ENCODE data around the gene IFRD2. TPM values are rescaled to one million over a fixed set of nuclear protein-coding genes. Genes with fewer than 3 reads are reported as not detected.
"Not testable (repeated sequence)": the region's sequence is repeated elsewhere in the genome, so short reads cannot be mapped to it uniquely, and the experiment has no call there.

Gene IFRD2
- total and polyA plus RNA-seq, 2 experiments from 2014 or later = 80.8 to 91.5 TPM

DNA sequence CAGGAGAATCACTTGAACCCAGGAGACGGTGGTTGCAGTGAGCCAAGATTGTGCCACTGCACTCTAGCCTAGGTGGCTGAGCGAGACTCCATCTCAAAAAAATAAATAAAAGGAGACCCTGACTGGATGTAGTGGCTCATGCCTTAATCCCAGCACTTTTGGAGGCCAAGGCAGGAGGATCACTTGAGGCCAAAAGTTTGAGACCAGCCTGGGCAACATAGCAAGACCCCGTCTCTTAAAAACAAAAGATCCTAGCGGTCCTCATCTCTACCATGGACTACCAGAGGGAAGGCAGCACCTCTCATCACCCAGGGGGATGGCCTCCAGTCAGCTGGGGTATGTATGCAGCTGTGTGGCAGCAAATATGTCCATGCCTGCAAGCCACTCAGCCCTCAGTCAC lies 30.0 kb downstream of the IFRD2 start:
- H3K4me1 ChIP-seq (ENCODE audit: insufficient read depth) = peaks cover 41% of the 10 kb centered on the region
- H3K9me2 ChIP-seq (ENCODE audit: insufficient read depth); H3K27ac Mint-ChIP-seq; H2AFZ ChIP-seq; H3K27ac ChIP-seq (ENCODE audit: low read depth); H3K9me3 Mint-ChIP-seq; DNase-seq (ENCODE audit: low spot score); H3K4me2 ChIP-seq; H3K36me3 ChIP-seq (ENCODE audit: insufficient read depth); H3K27me3 ChIP-seq (ENCODE audit: insufficient read depth); H3K4me3 ChIP-seq; H3K4me3 Mint-ChIP-seq; H3K79me2 ChIP-seq (replicated peaks; ENCODE audit: insufficient read depth); H4K20me1 ChIP-seq (replicated peaks; ENCODE audit: insufficient read depth); ATAC-seq: not testable (repeated sequence)
- Mint-ChIP-seq H3K4me1 (peaks cover 52% of the 10 kb centered on the region), H3K36me3 (ENCODE audit: low read depth) (peaks cover 25% of the 10 kb centered on the region), H3K27me3 (ENCODE audit: insufficient read depth, low read depth, poor library complexity) (peaks cover 27% of the 10 kb centered on the region)
- peaks cover 31% of the 10 kb centered on the region for H3F3A ChIP-seq (replicated peaks; ENCODE audit: low read depth)

DNA sequence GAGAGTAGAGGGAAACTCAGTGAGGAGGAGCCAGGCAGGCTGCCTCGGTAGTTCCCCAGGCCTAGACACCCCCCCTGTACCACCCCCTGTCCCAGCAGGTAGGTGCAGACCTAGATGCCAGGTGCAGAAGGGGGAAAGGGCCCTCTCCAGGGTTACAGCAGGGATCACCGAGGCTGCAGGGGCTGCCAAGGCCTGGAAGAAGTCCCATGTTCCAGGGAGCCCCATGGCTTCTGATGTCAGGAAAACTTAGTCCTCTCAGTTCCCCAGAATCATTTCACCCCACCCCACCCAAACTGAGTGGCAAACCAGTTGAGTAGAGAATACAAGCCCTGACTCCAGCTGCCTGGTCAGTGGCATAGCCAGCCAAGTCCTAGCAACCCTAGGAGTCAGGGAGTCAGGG lies 30.7 kb downstream of the IFRD2 start:
- no peak for DNase-seq (ENCODE audit: low spot score)
- H2AFZ ChIP-seq = no peak overlapping the region
- H3K9me2 ChIP-seq (ENCODE audit: insufficient read depth) = no peaks in the 10 kb centered on the region
- peaks cover 33% of the 10 kb centered on the region for H3F3A ChIP-seq (replicated peaks; ENCODE audit: low read depth)
- H3K4me1 Mint-ChIP-seq = peaks cover 46% of the 10 kb centered on the region
- peaks cover 10% of the 10 kb centered on the region for H3K36me3 ChIP-seq (ENCODE audit: insufficient read depth)
- no peaks in the 10 kb centered on the region; the same call in 1 of the 2 replicates for H4K20me1 ChIP-seq (replicated peaks; ENCODE audit: insufficient read depth)
- no peak for ATAC-seq
- peak overlapping the region; percentile 48 for H3K4me3 Mint-ChIP-seq
- peak overlapping the region; percentile 83; the same call in 1 of the 2 replicates for H3K4me2 ChIP-seq
- H3K4me1 ChIP-seq (ENCODE audit: insufficient read depth) = peaks cover 34% of the 10 kb centered on the region
- H3K27me3 ChIP-seq (ENCODE audit: insufficient read depth) = no peaks in the 10 kb centered on the region
- no peak overlapping the region for H3K27ac ChIP-seq (ENCODE audit: low read depth)
- no peak overlapping the region for H3K4me3 ChIP-seq
- H3K27ac Mint-ChIP-seq = no peak overlapping the region; the same call in 1 of the 2 replicates
- H3K27me3 Mint-ChIP-seq (ENCODE audit: insufficient read depth, low read depth, poor library complexity) = peaks cover 27% of the 10 kb centered on the region
- H3K9me3 Mint-ChIP-seq = no peaks in the 10 kb centered on the region
- peaks cover 32% of the 10 kb centered on the region for H3K36me3 Mint-ChIP-seq (ENCODE audit: low read depth)
- no peaks in the 10 kb centered on the region for H3K79me2 ChIP-seq (replicated peaks; ENCODE audit: insufficient read depth)
- TF ChIP-seq, protein P1, sequence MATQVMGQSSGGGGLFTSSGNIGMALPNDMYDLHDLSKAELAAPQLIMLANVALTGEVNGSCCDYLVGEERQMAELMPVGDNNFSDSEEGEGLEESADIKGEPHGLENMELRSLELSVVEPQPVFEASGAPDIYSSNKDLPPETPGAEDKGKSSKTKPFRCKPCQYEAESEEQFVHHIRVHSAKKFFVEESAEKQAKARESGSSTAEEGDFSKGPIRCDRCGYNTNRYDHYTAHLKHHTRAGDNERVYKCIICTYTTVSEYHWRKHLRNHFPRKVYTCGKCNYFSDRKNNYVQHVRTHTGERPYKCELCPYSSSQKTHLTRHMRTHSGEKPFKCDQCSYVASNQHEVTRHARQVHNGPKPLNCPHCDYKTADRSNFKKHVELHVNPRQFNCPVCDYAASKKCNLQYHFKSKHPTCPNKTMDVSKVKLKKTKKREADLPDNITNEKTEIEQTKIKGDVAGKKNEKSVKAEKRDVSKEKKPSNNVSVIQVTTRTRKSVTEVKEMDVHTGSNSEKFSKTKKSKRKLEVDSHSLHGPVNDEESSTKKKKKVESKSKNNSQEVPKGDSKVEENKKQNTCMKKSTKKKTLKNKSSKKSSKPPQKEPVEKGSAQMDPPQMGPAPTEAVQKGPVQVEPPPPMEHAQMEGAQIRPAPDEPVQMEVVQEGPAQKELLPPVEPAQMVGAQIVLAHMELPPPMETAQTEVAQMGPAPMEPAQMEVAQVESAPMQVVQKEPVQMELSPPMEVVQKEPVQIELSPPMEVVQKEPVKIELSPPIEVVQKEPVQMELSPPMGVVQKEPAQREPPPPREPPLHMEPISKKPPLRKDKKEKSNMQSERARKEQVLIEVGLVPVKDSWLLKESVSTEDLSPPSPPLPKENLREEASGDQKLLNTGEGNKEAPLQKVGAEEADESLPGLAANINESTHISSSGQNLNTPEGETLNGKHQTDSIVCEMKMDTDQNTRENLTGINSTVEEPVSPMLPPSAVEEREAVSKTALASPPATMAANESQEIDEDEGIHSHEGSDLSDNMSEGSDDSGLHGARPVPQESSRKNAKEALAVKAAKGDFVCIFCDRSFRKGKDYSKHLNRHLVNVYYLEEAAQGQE (IDR thresholded peaks at IDR 0.05; ENCODE audit: unreplicated experiment) = no peak
- TF ChIP-seq, protein P2, sequence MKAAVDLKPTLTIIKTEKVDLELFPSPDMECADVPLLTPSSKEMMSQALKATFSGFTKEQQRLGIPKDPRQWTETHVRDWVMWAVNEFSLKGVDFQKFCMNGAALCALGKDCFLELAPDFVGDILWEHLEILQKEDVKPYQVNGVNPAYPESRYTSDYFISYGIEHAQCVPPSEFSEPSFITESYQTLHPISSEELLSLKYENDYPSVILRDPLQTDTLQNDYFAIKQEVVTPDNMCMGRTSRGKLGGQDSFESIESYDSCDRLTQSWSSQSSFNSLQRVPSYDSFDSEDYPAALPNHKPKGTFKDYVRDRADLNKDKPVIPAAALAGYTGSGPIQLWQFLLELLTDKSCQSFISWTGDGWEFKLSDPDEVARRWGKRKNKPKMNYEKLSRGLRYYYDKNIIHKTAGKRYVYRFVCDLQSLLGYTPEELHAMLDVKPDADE (IDR thresholded peaks at IDR 0.05) = no peak
- TF ChIP-seq JUNB (IDR thresholded peaks at IDR 0.05; ENCODE audit: unreplicated experiment) = no peak
- no peak for TF ChIP-seq POLR2AphosphoS5 (IDR thresholded peaks at IDR 0.05; ENCODE audit: low read depth)
- TF ChIP-seq NANOG (IDR thresholded peaks at IDR 0.05; ENCODE audit: borderline replicate concordance) = no peak
- no peak for TF ChIP-seq CREB1 (CRISPR knock-in tag; IDR thresholded peaks at IDR 0.05; ENCODE audit: low read depth)
- TF ChIP-seq EZH2phosphoT487 (IDR thresholded peaks at IDR 0.05; ENCODE audit: unreplicated experiment) = no peak
- no peak for TF ChIP-seq EZH2 (IDR thresholded peaks at IDR 0.05; ENCODE audit: low read depth, unreplicated experiment)
- no peak for TF ChIP-seq ZNF114 (CRISPR knock-in tag; IDR thresholded peaks at IDR 0.05)
- TF ChIP-seq, protein P3, sequence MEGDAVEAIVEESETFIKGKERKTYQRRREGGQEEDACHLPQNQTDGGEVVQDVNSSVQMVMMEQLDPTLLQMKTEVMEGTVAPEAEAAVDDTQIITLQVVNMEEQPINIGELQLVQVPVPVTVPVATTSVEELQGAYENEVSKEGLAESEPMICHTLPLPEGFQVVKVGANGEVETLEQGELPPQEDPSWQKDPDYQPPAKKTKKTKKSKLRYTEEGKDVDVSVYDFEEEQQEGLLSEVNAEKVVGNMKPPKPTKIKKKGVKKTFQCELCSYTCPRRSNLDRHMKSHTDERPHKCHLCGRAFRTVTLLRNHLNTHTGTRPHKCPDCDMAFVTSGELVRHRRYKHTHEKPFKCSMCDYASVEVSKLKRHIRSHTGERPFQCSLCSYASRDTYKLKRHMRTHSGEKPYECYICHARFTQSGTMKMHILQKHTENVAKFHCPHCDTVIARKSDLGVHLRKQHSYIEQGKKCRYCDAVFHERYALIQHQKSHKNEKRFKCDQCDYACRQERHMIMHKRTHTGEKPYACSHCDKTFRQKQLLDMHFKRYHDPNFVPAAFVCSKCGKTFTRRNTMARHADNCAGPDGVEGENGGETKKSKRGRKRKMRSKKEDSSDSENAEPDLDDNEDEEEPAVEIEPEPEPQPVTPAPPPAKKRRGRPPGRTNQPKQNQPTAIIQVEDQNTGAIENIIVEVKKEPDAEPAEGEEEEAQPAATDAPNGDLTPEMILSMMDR (conservative IDR thresholded peaks at IDR 0.05; ENCODE audit: low read depth in 2 of 2) = no peak
- TF ChIP-seq ZNF331 (CRISPR knock-in tag; IDR thresholded peaks at IDR 0.05; ENCODE audit: low read depth) = no peak
- no peak for TF ChIP-seq STAT1 (IDR thresholded peaks at IDR 0.05; ENCODE audit: unreplicated experiment)

Data from GM23338 (cell line).